Ovary (tissue), 3 donors: ENCODE data around the gene CCDC88A.

Experiments
- CTCF ChIP-seq, 3 donors: fragments of 450-650 bp in 2 of 3; fragments of 200-600 bp in 1 of 3; IDR thresholded peaks; one replicate each; pipeline versions ENCODE4 v1.5.1 to v1.8.0; 2016 to 2022; ENCODE audit warnings: antibody characterized with exemption in 3 of 3, mild to moderate bottlenecking in 1 of 3
- POLR2A ChIP-seq: fragments of 450-650 bp; IDR thresholded peaks from one replicate; pipeline ENCODE4 v1.6.1; 2017; ENCODE audit warnings: antibody characterized with exemption, mild to moderate bottlenecking, moderate library complexity
- donor health status: DM: no; HTN: no; CAD: no.

- no peak for TF ChIP-seq CTCF (IDR thresholded peaks at IDR 0.05)
- no peak for TF ChIP-seq POLR2A
These were observed 14.5 kb downstream of the CCDC88A start for GRCh38 chr2:55405116-55405515.
